B cell (primary cell): ENCODE results near the gene HIC1. TPM values are rescaled to one million over a fixed set of nuclear protein-coding genes. Genes with fewer than 3 reads are reported as not detected.

Experiments
- ATAC-seq: fragments of 200-7000 bp; cut with Tn5 transposase; one replicate; pipeline ENCODE4 v1.10.0; 2021; ENCODE audit warnings: low read depth, mild to moderate bottlenecking, moderate number of reproducible peaks, moderate library complexity
- CTCF ChIA-PET: fragments of 350-600 bp; sonication (Branson Sonifier 250); formaldehyde crosslinking; loops from one replicate; lab custom pipeline; 2021; ENCODE audit warnings: antibody characterized with exemption, inconsistent platforms; lab: Charles Lee
- POLR2A ChIA-PET: fragments of 350-600 bp; sonication (Branson Sonifier 250); formaldehyde crosslinking; loops from one replicate; lab custom pipeline; 2021; ENCODE audit warnings: antibody characterized with exemption; lab: Charles Lee
- DNase-seq: peaks from one replicate; pipeline ENCODE4 v3.0.0; 2013
- H2AFZ ChIP-seq: 2 replicates; pipeline ENCODE4 v1.6.1; 2012; ENCODE audit warnings: mild to moderate bottlenecking, low read depth, low read length; ENCODE audit not compliant: insufficient read depth, poor library complexity, severe bottlenecking
- H3K27ac ChIP-seq, 2 donors: 1 replicate in 1 of 2; 2 replicates in 1 of 2; pipeline ENCODE4 v1.5.1; 2012 to 2013; ENCODE audit warnings: low read length in 2 of 2, mild to moderate bottlenecking in 2 of 2, moderate library complexity in 1 of 2
- H3K27me3 ChIP-seq, 4 experiments: fragments of 200-600 bp in 1 of 4; sonication (generic) in 1 of 4; replicated peaks in 1 of 4; 1 replicate in 2 of 4; 2 replicates in 2 of 4; pipeline versions ENCODE4 v1.6.1 to v1.7.0; 2013 to 2016; ENCODE audit warnings: low read length in 3 of 4, mild to moderate bottlenecking in 2 of 4, mixed read lengths in 1 of 4, moderate library complexity in 1 of 4; ENCODE audit not compliant: insufficient read depth in 4 of 4, control insufficient read depth in 3 of 4; ENCODE audit errors: control extremely low read depth in 1 of 4
- H3K36me3 ChIP-seq, 2 experiments: replicated peaks in 1 of 2; 1 replicate in 1 of 2; 2 replicates in 1 of 2; pipeline versions ENCODE4 v1.6.1 to v1.7.1; 2013; ENCODE audit warnings: low read length in 1 of 2; ENCODE audit not compliant: insufficient read depth in 2 of 2, control insufficient read depth in 1 of 2; ENCODE audit errors: control extremely low read depth in 1 of 2, extremely low read depth in 1 of 2
- H3K4me1 ChIP-seq, 2 donors: fragments of 200-600 bp in 1 of 2; sonication (generic) in 1 of 2; 1 replicate in 1 of 2; 2 replicates in 1 of 2; pipeline versions ENCODE4 v1.5.1 to v1.6.1; 2013 to 2017; ENCODE audit warnings: low read length in 2 of 2; ENCODE audit not compliant: control insufficient read depth in 2 of 2, insufficient read depth in 2 of 2
- H3K4me2 ChIP-seq: replicated peaks from 2 replicates; pipeline ENCODE3; 2012; ENCODE audit warnings: mild to moderate bottlenecking, low read depth, low read length; ENCODE audit not compliant: poor library complexity, severe bottlenecking
- H3K4me3 ChIP-seq, 5 experiments: fragments of 200-600 bp in 1 of 5; sonication (generic) in 1 of 5; 1 replicate in 3 of 5; 2 replicates in 2 of 5; pipeline versions ENCODE4 v1.5.1 to v1.7.0; 2011 to 2016; ENCODE audit warnings: low read length in 4 of 5, mild to moderate bottlenecking in 4 of 5, low read depth in 2 of 5, control low read depth in 1 of 5, moderate library complexity in 1 of 5; ENCODE audit not compliant: insufficient read depth in 1 of 5; ENCODE audit errors: control extremely low read depth in 1 of 5, extremely low read depth in 1 of 5
- H3K79me2 ChIP-seq: fragments of 200-600 bp; sonication (generic); one replicate; pipeline ENCODE4 v1.6.0; 2016; ENCODE audit warnings: low read length; ENCODE audit not compliant: control insufficient read depth, insufficient read depth
- H3K9ac ChIP-seq: fragments of 200-600 bp; sonication (generic); 2 replicates; pipeline ENCODE4 v1.6.1; 2017; ENCODE audit warnings: mild to moderate bottlenecking, low read length, moderate library complexity
- H3K9me3 ChIP-seq, 3 donors: one replicate each; pipeline versions ENCODE4 v1.6.1 to v1.7.1; 2013; ENCODE audit warnings: low read length in 2 of 3; ENCODE audit not compliant: control insufficient read depth in 2 of 3, insufficient read depth in 1 of 3; ENCODE audit errors: control extremely low read depth in 1 of 3
- H4K20me1 ChIP-seq: 2 replicates; pipeline ENCODE4 v1.6.0; 2012; ENCODE audit warnings: mild to moderate bottlenecking, low read length; ENCODE audit not compliant: insufficient read depth, control insufficient read depth, poor library complexity, severe bottlenecking
- H3K27ac Mint-ChIP-seq: one replicate; pipeline ENCODE4 v1.8.0; 2021; ENCODE audit warnings: mixed read lengths
- H3K27me3 Mint-ChIP-seq: one replicate; pipeline ENCODE4 v1.8.0; 2021; ENCODE audit warnings: mixed read lengths
- H3K4me1 Mint-ChIP-seq: one replicate; pipeline ENCODE4 v1.8.0; 2021; ENCODE audit warnings: mixed read lengths
- H3K4me3 Mint-ChIP-seq: one replicate; pipeline ENCODE4 v1.8.0; 2021; ENCODE audit warnings: mixed read lengths
- H3K9me3 Mint-ChIP-seq: one replicate; pipeline ENCODE4 v1.8.0; 2022; ENCODE audit warnings: mixed read lengths; ENCODE audit not compliant: insufficient read depth
- EZH2 ChIP-seq: IDR thresholded peaks from 2 replicates; pipeline ENCODE4 v1.6.1; 2012; ENCODE audit warnings: borderline replicate concordance, low read depth, mild to moderate bottlenecking, moderate library complexity, low read length; ENCODE audit not compliant: insufficient read depth, poor library complexity, severe bottlenecking
- WGBS: methylation state at CpG from one replicate; pipeline ENCODE4 v1.1.5; 2013; ENCODE audit warnings: missing lambda C conversion rate; ENCODE audit not compliant: insufficient coverage; 5-methylcytosine and 5-hydroxymethylcytosine counted together
- intact Hi-C: fragments of 100-400 bp; cut with micrococcal nuclease; formaldehyde crosslinking; loops from one replicate; pipeline ENCODE4 v1.10.0; 2022
- polyA plus RNA-seq: library from polyadenylated mRNA; depleted of rRNA; stranded (reverse); fragments of >200 nt; gene quantifications from 2 replicates; pipeline ENCODE4 v1.2.3, GENCODE V29; 2012
- total RNA-seq, 2 donors: library from RNA; stranded (reverse); fragments of 120-200 nt in 1 of 2; gene quantifications; 1 replicate in 1 of 2; 2 replicates in 1 of 2; pipeline versions ENCODE4 v1.2.3 to v1.2.4, GENCODE V29; 2013 to 2022
- TF ChIP-seq, protein P1 (sequence below): fragments of 200-600 bp; IDR thresholded peaks from one replicate; pipeline ENCODE4 v1.8.0; 2022; ENCODE audit warnings: antibody characterized with exemption, mild to moderate bottlenecking

The HIC1 gene
- total and polyA plus RNA-seq, 2 donors (not counting 1 experiment from before 2014, with no cell fraction given), result 0.46 to 1.9 TPM

DNA sequence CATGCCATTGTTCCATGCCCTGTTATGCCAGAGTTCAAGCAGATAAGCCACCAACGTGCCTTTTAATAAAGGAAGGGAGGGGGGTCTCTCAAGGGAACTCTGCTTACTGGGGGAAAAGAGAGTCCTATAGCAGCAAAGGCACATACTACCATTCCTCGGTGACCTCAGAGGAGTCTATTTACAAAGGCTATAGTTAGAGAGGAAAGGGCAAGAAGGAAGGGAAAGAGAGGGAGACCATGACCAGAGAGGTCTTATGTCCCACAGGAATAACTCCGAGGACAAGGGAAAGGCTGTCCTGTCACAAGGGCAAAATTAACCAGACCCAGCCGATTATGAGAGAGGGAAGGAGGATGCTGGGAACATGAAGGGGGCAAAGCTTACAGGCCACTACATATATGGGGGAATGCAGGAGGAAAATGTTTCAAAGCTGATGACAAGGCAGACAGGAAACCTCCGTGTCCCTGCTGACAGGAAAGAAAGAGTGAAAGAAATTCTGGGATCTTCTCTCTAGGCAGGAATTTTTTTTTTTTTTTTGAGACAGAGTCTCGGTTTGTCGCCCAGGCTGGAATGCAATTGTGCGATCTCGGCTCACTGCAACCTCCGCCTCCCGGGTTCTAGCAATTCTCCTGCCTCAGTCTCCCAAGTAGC, 51.5 kb downstream of the HIC1 start:
- H3K79me2 ChIP-seq, result peaks cover under 1% of the 10 kb centered on the region
- H3K9me3 ChIP-seq, result no peaks in the 10 kb centered on the region
- DNase-seq, result no peak
- no peak for TF ChIP-seq EZH2
- TF ChIP-seq, protein P1, sequence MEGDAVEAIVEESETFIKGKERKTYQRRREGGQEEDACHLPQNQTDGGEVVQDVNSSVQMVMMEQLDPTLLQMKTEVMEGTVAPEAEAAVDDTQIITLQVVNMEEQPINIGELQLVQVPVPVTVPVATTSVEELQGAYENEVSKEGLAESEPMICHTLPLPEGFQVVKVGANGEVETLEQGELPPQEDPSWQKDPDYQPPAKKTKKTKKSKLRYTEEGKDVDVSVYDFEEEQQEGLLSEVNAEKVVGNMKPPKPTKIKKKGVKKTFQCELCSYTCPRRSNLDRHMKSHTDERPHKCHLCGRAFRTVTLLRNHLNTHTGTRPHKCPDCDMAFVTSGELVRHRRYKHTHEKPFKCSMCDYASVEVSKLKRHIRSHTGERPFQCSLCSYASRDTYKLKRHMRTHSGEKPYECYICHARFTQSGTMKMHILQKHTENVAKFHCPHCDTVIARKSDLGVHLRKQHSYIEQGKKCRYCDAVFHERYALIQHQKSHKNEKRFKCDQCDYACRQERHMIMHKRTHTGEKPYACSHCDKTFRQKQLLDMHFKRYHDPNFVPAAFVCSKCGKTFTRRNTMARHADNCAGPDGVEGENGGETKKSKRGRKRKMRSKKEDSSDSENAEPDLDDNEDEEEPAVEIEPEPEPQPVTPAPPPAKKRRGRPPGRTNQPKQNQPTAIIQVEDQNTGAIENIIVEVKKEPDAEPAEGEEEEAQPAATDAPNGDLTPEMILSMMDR, result no peak
- Mint-ChIP-seq H3K9me3 (no peaks in the 10 kb centered on the region), H3K27me3 (no peaks in the 10 kb centered on the region), H3K4me3 (no peak overlapping the region), H3K4me1 (peaks cover 10% of the 10 kb centered on the region), H3K27ac (no peak overlapping the region)
- H3K27ac ChIP-seq, result no peak overlapping the region
- H3K4me2 ChIP-seq, result no peak overlapping the region
- H2AFZ ChIP-seq, result no peak overlapping the region
- ATAC-seq, result no peak
- H3K4me3 ChIP-seq, result no peak overlapping the region
- H3K4me1 ChIP-seq, result peaks cover 5 to 6% of the 10 kb centered on the region in 2 donors
- H3K36me3 ChIP-seq, result no peaks in the 10 kb centered on the region
- H4K20me1 ChIP-seq, result no peaks in the 10 kb centered on the region
- ChIA-PET POLR2A (no interaction called here), CTCF (interaction anchor here (1.7 kb wide), 1 partner anchor 138 kb away, joined by 6 read pairs; no protein-coding TSS in a partner anchor)
- WGBS, result 98% methylated on average over 9 of the region's 11 CpGs
- no peaks in the 10 kb centered on the region for H3K27me3 ChIP-seq
- intact Hi-C loops, result no loop called here
- H3K9ac ChIP-seq, result no peak overlapping the region

DNA sequence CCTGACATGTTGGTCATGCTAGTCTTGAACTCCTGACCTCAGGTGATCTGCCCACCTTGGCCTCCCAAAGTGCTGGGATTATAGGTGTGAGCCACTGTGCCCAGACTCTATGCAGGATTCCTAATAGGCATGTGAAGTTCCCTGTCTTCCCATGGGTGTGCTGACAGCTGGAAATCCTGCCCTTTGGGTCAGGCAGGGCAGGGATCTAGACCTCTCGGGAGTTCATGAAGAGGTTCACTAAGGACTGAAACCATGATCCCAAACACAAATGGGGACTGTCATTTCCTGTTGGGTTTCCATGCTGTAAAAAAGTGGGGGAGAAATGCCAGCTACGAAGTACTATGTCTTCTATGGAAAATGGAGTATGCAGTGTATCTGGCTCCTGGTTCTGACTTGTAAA, 52.1 kb downstream of the HIC1 start:
- DNase-seq, result no peak
- Histone ChIP-seq H3K27me3 (no peaks in the 10 kb centered on the region), H3K27ac (no peak overlapping the region), H3K9me3 (no peaks in the 10 kb centered on the region), H2AFZ (no peak overlapping the region), H3K79me2 (peaks cover 3% of the 10 kb centered on the region), H3K4me1 (no peaks in the 10 kb centered on the region), H3K9ac (no peak overlapping the region), H3K4me3 (no peak overlapping the region), H4K20me1 (no peaks in the 10 kb centered on the region), H3K36me3 (no peaks in the 10 kb centered on the region), H3K4me2 (no peak overlapping the region)
- ATAC-seq, result no peak
- intact Hi-C loops, result no loop called here
- WGBS, result no CpG with 5 or more reads among the region's 2 CpGs
- Mint-ChIP-seq H3K9me3 (no peaks in the 10 kb centered on the region), H3K27ac (no peak overlapping the region), H3K4me1 (peaks cover 4% of the 10 kb centered on the region), H3K27me3 (no peaks in the 10 kb centered on the region), H3K4me3 (no peak overlapping the region)
- POLR2A ChIA-PET, result no interaction called here
- CTCF ChIA-PET, result interaction anchor here (1.7 kb wide), 1 partner anchor 138 kb away, joined by 6 read pairs; no protein-coding TSS in a partner anchor
- TF ChIP-seq, protein P1, result no peak
- TF ChIP-seq EZH2, result no peak
